ENCODE results near the gene TAS2R40.

- TF ChIP-seq ZFP3 (CRISPR knock-in tag; IDR thresholded peaks at IDR 0.05) (no peak), PATZ1 (CRISPR knock-in tag; IDR thresholded peaks at IDR 0.05; ENCODE audit: borderline replicate concordance) (no peak)
Measured at GRCh38 chr7:143257501-143257900, 35.7 kb downstream of the TAS2R40 start.
